Glomerular endothelial cell (primary cell): Measurements from ENCODE around the gene LSM4. TPM values are rescaled to one million over a fixed set of nuclear protein-coding genes. Genes with fewer than 3 reads are reported as not detected.
"Not testable (repeated sequence)": the region's sequence is repeated elsewhere in the genome, so short reads cannot be mapped to it uniquely, and the experiment has no call there.

Experiments
- DNase-seq: peaks from one replicate; pipeline ENCODE4 v3.0.0-alpha.2; 2011; ENCODE audit warnings: low read depth, low spot score; ENCODE audit errors: extremely low read depth
- total RNA-seq: library from RNA; depleted of rRNA; stranded (reverse); fragments of >200 nt; gene quantifications from 2 replicates; pipeline ENCODE4 v1.2.3, GENCODE V29; 2015

LSM4 gene
- total RNA-seq, 1 donor from 2014 or later = 204 TPM

DNA sequence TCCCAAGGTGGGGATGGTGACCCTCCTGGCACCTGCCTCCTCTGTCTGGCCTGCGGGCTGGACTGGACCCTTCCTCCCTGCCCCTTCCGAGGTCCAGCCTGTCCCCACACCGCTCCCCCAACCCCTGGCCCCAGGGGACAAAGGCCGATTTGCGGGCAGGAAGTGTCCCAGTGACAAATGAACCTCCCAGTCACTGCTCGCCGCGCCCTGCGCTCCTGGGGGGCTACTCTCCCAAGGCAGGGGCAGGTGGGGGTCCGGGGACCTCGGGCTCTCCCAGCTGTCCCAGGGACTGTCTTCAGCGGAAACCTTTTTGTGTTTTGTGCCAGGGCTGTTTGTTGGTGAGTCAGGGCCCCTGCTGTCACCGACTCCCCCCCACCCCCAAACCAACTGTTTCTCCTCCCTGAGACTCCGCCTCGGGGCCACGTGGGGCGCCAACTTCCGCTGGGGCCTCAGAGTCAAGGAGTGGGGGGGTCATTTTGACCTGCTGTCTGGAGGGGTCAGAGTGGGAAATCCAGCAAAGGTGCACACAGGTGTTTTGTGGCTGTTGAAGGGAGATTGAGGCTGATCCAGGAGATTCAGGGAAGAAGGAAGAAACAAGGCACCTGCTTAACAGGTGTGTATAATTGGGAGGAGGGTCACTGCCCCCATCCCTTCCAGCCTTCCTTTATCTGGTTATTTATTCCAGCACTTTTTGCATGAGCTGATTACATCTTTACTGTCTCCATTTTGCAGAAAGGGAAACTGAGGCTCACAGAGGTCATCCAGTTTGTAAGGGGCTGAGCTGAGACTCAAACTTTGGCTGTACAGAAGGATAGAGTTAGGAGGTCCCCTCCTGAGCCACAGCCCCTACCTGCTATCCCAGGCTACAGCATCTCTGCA, 18.4 kb upstream of the LSM4 start:
- DNase-seq = no peak

DNA sequence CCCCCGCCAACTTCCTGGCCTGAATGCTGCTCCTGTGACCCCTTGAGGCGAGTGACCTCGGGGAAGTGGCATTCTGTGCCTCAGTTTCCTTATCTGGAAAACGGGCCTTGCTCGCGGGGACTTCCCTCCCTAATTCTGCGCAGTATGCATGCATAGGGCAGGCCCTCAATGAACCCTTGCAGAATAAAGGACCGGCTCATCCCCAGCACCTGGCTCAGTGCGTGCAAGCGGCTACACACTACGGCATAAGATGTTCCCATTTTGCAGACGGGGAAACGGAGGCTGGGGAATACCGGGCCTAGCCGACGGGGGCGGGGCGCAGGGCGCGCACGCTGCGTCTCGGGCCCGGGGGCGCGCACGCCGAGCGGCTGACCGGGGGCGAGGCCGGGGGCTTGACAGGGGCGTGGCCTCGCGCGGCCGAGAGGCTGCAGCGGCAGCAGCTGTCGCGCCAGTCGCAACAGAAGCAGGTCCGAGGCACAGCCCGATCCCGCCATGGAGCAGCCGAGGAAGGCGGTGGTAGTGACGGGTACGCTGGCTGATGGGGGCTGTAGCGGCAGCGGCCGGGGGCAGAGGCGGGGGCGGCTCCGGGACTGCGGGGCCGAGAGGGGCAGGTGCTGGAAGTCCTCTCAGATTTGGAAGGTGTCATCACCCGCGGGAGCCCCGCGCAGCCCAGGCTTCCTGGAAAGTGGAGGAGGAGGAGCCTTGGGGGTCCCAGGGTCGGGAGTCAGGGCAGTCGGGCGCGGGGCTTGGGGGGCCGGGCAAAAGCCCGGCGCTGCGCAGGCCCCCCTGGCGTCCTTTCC, 17.5 kb upstream of the LSM4 start, which contains the start of gene PGPEP1:
Gene PGPEP1 (plus strand): TSS at position 409 of the 800 bp plus-strand sequence. CDS start 84 bp downstream, at position 493.
- no peak for DNase-seq

DNA sequence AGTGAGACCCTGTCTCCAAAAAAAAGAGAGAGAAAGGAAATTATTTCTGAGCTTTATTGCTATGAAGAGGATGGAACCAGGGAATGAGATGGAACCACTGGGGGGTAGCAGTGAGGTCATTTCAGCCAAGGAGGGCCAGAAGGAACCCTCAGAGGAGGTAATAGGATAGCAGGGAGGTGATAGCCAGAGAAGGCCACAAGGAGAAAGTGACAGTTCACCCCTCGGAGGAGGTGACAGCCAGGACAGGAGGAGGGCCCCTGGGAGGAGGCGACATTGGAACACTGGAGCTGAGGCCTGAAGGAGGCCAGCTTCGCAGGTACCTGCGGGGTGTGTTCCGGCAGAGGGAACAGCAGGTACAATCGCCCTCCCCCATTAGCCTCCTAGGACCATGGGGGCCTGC, 16.8 kb upstream of the LSM4 start:
- DNase-seq = no peak

DNA sequence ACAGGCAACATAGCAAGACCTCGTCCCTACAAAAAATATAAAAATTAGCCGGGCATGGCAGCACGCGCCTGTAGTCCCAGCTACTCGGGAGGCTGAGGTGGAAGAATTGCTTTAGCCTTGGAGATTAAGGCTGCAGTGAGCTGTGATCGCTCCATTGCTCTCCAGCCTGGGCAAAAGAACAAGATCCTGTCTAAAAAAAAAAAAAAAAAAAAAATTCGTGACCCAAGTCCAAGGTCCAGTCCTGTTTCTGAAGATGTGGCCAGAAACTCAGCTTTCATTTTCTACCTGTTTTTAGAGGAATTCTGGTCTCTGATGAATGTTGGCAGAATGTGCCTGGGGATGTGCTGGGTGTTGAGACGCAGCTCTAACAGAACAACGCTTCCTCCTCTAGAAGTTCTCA, 15.7 kb upstream of the LSM4 start:
- DNase-seq = no peak

DNA sequence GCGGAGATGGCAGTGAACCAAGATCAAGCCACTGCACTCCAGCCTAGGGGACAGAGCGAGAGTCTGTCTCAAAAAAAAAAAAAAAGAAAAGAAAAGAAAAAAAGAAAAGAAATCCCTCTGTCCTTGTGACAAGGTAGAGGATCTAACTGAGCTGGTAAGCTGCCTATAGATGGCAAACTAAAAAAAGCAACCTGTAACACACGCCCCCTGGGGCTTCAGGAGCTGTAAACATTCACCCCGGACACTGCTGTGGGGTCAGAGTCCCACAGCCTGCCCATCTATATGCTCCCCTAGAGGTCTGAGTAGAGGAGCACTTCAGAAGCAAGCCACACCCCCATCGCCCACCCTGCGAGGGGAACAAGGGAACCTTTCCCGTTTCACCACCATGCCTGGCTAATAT, 13.2 kb upstream of the LSM4 start:
- no peak for DNase-seq

DNA sequence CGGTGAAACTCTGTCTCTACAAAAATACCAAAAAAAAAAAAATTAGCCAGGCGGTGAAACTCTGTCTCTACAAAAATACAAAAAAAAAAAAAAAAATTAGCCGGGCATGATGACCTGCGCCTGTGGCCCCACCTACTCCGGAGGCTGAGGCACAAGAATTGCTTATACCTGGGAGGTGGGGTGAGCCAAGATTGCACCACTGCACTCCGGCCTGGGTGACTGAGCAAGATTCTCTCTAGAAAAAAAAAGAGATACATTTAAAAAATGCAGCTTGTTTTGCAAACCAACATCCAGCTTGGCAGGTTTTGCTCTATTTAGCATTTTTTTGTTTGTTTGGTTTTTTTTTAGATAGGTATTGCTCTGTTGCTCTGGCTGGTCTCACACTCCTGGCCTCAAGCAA, 10.8 kb upstream of the LSM4 start:
- no peak for DNase-seq

DNA sequence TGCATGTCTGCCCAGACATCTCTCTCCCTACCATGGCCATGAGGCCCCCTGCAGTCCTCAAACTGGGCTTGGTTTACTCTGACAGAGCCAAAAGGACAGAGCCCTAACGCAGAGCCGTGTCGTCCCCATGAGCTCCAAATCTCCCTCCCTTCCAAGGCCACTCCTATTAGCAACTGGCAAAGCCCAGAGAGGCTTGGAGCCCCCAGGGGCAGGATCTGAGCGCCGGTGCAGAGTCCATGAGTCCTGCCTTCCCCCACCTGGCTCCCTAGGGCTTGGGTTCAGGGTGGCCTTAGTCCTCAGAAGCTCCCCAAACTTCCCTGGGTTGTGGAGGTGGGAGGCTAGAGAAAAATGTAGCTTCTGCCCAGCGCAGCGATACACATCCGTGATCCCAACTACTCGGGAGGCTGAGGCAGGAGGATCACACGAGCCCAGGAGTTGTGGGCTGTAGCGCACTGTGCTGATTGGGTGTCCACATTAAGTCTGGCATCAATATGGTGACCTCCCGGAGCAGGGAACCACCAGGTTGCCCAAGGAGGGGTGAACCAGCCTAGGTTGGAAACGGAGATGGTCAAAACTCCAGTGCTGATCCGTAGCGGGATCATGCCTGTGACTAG, 10.1 kb upstream of the LSM4 start:
- DNase-seq = no peak

DNA sequence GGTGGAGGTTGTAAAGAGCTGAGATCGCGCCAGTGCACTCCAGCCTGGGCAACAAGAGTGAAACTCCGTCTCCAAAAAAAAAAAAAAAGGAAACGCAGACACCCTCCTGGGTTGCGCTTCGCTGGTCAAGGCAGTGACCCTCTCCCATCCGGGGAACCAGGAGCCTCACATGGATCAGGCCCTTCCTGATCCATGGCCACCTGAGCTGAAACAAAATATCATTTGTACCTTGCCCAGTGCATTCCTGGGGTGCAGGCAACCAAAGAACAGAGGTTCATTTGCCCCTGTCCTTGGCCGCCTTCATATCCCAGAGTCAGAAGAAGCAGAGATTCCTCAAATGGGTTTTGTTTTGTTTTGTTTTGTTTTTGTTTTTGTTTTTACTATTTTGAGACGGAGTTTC, 8.0 kb upstream of the LSM4 start:
- DNase-seq = no peak

DNA sequence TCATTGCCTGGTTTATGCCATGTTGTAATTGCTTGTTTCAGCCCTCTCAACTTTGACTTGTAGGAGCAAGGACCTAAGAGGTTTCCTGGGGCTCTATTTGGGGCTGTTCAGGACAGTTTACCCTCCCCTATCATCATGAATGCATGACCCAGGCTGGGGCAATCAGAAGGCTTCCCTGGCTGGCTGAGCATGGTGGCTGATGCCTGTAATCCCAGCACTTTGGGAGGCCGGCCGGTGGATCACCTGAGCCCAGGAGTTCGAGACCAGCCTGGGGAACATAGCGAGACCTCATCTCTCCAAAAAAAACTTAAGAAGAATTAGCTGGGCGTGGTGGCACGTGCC, 6.1 kb upstream of the LSM4 start:
- no peak for DNase-seq

DNA sequence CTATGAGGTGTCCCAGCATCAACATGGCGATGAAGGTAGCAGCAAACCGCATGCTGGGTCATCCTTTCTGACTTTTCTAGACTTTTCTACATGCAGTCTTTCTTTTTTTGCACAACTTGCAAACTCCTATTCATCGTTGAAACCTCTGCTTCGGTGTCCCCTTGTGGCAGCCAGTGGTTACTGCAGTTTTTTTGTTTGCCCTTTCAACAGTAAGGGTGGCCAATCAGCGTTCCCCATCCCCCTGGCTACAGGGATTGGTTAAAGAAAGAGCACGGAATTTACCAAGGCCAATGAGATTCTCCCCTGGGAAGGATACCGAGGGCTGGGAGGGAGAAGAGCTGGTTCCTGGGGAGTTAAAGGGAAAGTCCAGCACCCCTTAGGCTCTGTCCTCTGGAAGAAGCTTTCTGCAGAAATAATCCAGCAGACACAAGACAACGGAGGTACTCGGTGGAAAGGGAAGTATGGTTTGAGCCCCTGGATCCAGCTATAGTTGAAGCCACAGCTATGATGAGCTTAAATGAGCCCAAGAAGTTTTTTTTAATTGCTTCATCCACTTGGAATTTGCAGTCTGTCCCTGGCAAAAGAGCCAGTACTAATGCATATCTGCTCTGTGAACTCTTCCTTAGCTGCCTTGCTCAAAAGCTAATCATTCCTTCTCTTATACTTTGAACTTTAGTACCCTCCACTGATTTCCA, 5.6 kb upstream of the LSM4 start:
- DNase-seq = peak; percentile 90

DNA sequence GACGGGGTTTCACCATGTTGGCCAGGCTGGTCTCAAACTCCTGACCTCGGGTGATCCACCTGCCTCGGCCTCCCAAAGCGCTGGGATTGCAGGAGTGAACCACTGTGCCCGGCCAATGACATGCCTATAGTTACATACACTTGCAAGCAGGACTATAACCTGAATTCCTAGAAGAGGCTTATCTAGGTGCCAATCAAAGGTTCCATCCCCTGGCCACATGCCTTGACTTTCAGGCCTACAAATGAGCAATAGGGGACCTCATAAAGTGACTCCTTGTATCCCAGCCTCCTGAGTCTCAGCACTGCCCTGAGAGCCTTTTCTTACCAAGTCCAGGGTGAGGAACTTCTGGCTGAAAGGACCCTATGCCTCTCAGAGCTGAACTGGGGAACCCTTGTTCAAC, 3.9 kb upstream of the LSM4 start:
- DNase-seq = no peak

DNA sequence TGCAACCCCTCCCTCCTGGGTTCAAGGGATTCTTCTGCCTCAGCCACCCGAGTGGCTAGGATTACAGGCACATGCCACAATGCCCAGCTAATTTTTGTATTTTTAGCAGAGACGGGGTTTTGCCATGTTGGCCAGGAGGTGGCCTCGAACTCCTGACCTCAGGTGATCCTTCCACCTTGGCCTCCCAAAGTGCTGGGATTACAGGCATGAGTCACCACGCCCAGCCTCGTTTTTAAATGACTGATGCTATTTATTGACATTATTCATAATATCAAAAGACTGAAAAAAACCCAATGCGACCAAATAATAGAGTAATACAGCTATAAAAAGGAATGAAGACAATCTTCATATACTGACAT, 1.5 kb upstream of the LSM4 start:
- DNase-seq = not testable (repeated sequence)

DNA sequence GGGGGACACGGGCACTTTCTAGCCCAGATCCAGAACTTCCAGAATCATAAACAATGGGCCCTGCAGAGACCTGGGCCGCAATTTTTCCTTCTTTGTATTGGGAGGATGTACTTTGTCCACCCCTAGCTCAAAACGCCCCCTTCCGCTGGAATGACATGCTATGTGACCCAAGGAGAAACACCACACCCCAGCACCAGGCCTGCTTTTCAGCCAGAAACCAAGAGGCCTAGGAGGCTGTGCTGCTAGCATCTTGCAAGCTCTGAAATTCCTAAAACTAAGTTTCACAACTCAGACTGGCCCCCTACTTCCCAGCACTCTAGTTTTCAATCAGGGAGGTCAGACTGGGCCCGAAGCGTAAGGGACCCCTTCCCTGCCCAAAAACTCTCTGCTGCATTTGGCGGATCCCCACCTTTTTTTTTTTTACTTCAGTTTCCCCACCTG, 538 bp downstream of the LSM4 start:
- no peak for DNase-seq

DNA sequence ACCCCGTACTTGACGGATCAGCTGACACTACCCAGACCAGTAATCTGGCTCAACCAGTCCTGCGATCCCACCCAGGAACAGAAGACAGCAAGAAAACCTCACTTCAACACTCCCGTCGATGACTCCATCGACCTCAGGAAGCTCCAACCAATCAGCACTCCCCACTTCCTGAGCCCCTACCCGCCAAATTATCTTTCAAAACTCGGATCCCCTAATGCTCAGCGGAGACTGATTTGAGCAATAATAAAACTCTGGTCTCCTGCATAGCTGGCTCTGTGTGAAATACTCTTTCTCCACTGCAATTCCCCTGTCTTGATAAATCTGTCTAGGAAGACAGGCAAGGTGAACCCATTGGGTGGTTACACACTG, 1.2 kb downstream of the LSM4 start:
- DNase-seq = no peak

DNA sequence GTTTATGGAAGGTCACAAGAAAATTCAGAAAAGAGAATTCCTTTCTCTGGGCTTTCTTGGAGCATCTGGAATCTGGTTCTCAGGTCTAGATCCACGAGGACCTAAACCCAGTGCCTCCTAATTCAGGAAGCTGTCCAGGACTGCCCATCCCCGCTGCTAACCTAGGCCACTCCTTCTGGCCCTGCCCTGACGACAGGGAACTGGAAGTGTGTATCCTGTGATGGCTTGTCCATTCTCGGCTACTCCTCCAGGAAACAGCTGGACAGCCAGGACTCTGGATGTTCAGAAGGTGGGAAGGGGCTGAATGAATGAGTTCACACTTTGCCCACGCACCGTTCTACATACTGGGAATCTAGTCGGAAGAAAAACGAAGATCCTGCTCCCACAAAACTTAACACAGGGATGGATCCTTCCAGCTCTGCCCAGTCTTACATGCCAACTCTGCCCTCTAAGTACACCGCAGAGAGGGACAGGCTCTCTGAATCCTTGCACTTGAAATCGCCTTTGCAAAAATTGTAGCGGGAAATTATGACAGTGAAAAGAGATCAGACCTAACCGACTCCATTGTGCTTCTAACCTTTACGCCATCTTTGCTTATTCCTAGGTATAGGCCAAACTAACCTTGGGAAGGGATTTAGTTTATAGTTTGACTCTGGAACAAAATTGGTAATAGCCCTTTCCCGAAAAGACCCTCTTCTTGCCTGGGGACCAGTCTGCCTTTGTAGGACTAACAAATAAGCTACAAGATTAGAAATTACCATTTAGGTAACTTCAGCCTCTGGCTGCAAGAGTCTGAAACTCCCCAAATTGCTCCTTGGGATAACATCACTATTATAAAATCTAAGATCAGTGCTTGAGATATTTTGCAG, 1.8 kb downstream of the LSM4 start:
- no peak for DNase-seq

DNA sequence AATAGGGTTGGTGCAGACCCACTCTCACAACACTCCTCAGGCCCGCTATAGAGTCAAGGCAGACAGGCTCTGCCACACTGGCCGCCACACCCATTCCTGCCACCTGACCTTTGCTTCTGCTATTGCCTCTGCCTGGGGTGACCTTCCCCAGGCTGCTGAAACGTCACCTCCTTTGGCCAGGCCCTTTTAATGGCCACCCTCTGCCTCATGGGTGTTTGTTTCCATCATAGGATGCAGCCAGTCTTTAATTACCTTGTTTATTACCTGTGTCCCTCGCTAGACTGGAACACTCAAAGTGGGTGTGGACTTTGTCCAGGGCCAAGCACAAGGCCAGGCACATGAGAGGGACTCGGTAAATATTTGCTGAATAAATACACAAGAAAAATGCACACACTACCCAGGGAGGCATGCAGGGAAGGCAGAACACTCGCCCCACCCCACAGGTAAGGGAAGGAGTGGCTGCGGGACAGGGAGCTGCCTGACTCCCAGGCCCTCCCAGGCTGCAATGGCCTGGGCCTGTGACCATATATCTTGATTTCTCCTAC, 3.2 kb downstream of the LSM4 start:
- no peak for DNase-seq

DNA sequence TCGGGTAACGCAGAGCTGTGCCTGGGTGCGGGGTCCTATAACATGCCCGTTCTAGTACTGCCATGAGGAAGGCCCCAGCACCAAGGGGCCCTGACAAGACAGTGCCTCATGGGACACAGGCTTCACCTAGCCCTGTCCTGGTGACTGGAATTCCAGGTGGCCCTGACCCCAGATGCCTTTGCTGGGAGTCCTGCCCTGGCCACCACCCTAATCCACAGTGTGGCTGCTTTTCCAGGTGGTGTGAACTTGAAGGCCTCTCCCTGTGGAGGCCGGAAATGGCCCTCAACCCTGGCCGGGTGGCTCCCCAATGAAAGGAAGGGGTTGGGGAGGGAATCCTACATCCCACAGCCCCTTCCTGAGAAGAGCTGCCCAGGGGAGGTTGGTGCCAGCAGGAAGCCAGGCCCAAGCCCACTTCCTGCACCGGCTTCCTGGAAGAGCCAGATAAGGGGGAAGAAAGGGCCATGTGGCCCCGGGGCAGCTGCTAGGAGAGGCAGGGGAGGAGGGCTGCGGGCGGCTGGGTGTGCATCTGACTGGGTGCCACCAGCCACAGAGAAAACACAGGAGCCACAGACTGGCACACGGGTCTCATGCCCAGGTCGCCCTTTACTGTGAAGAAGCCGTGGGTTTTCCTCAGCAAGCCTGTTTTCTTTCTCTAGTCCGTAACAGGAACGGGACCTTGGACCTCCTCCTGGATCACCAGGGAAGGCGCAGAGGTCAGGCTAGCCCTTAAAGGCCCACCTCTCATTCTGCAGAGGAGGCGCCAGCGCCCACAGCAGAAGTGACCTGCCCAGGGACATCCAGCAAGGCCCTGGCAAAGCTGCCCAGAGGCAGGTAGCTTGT, 4.7 kb downstream of the LSM4 start:
- DNase-seq = no peak

DNA sequence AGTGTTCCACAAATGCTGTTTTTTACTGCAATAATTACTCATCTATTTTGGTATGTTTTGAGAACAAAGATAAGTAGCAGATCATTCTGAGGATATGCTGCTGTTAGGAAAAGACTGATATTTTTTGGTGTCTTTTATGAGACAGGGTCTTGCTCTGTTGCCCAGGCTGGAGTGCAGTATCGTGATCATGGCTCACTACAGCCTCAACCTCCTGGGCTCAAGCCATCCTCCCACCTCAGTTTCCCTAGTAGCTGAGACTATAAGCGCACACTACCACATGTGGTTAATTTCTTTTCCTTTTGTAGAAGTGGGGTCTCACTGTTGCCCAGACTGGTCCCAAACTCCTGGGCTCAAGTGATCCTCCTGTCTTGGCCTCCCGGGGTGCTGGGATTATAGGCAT, 9.5 kb downstream of the LSM4 start:
- DNase-seq = no peak

DNA sequence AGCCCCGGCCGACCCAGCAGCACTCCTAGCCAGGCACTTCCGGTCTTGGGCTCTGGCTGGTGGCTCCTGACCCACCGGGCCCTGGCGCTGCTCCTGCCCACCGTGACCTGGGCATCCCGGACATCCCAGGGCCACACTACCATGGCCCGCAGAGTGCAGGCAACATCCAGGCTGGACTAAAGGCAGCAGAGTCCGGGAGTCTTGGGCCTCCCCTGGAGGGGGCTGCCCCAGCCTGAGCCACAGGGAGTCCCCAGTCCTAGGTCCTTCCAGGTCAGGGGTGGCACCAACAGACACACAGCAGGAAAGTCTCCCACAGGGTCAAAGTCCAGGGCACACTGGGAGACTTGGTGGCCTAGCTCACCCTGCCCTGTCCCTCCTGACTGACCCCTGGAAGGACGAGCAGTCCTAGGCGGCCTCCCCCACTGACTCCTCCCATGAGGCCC, 10.8 kb downstream of the LSM4 start:
- DNase-seq = no peak
